ENCODE data around the gene DYSF.

- TF ChIP-seq CTCF (IDR thresholded peaks at IDR 0.05) (no peak), POLR2AphosphoS5 (IDR thresholded peaks at IDR 0.05) (no peak), POLR2A (IDR thresholded peaks at IDR 0.05) (no peak)
Measured at GRCh38 chr2:71465356-71465755, 12.0 kb downstream of the DYSF start.
